GM21526 (cell line): ENCODE data around the gene MAGEB1.

Source experiments
- ATAC-seq: cut with Tn5 transposase; IDR thresholded peaks from one replicate; pipeline ENCODE4 v1.9.1; 2021; ENCODE audit warnings: moderate library complexity; ENCODE audit not compliant: unreplicated experiment, low FRiP score

Gene MAGEB1

GRCh38 chrX:30246769-30247489 is at the start of gene MAGEB1:
Gene MAGEB1 (plus strand): TSS chrX:30247146. CDS start chrX:30250494, 3,348 bp downstream.
- ATAC-seq: no peak

GRCh38 chrX:30212172-30212571 is 34.8 kb upstream of the MAGEB1 start:
- ATAC-seq: no peak

- ATAC-seq: no peak
Measured at GRCh38 chrX:30215357-30215843, 31.5 kb upstream of the MAGEB1 start, which contains the start of gene MAGEB2. Gene MAGEB2 (plus strand): TSS chrX:30215563. CDS start chrX:30218581, 3,018 bp downstream.

- ATAC-seq: no peak
Measured at GRCh38 chrX:30217465-30217864, 29.5 kb upstream of the MAGEB1 start.

- no peak for ATAC-seq
Measured at GRCh38 chrX:30219372-30219771, 27.6 kb upstream of the MAGEB1 start.

- no peak for ATAC-seq
Measured at GRCh38 chrX:30220661-30221060, 26.3 kb upstream of the MAGEB1 start.

GRCh38 chrX:30224536-30224935 is 22.4 kb upstream of the MAGEB1 start:
- no peak for ATAC-seq

- ATAC-seq: no peak
Measured at GRCh38 chrX:30228526-30228925, 18.4 kb upstream of the MAGEB1 start.

- ATAC-seq: no peak
Measured at GRCh38 chrX:30230395-30230794, 16.6 kb upstream of the MAGEB1 start, which contains the start of gene MAGEB3. Gene MAGEB3 (plus strand): TSS chrX:30230657. CDS start chrX:30235925, 5,268 bp downstream.

GRCh38 chrX:30241724-30242415 is 5.1 kb upstream of the MAGEB1 start, which contains the start of gene MAGEB4:
Gene MAGEB4 (plus strand): TSS chrX:30242000. CDS start chrX:30242136, 136 bp downstream.
- no peak for ATAC-seq

GRCh38 chrX:30248854-30249253 is 1.9 kb downstream of the MAGEB1 start:
- no peak for ATAC-seq

GRCh38 chrX:30253257-30253656 is 6.3 kb downstream of the MAGEB1 start:
- ATAC-seq: peak; percentile 53

- ATAC-seq: no peak
Measured at GRCh38 chrX:30259927-30260326, 13.0 kb downstream of the MAGEB1 start.

- no peak for ATAC-seq
Measured at GRCh38 chrX:30261012-30261411, 14.1 kb downstream of the MAGEB1 start.

- no peak for ATAC-seq
Measured at GRCh38 chrX:30262763-30263162, 15.8 kb downstream of the MAGEB1 start.

- ATAC-seq: no peak
Measured at GRCh38 chrX:30270639-30271038, 23.7 kb downstream of the MAGEB1 start.

- ATAC-seq: no peak
Measured at GRCh38 chrX:30275498-30275897, 28.6 kb downstream of the MAGEB1 start.

GRCh38 chrX:30278365-30278764 is 31.4 kb downstream of the MAGEB1 start:
- ATAC-seq: no peak

GRCh38 chrX:30280428-30280827 is 33.5 kb downstream of the MAGEB1 start:
- ATAC-seq: no peak

GRCh38 chrX:30282527-30282926 is 35.6 kb downstream of the MAGEB1 start:
- ATAC-seq: no peak

- no peak for ATAC-seq
Measured at GRCh38 chrX:30283456-30284200, 36.7 kb downstream of the MAGEB1 start.
